Right lobe of liver (tissue), 6 donors: Measurements from ENCODE around the gene DNTTIP2. TPM values are rescaled to one million over a fixed set of nuclear protein-coding genes. Genes with fewer than 3 reads are reported as not detected.
"Not testable (repeated sequence)": the region's sequence is repeated elsewhere in the genome, so short reads cannot be mapped to it uniquely, and the experiment has no call there.

Experiments used
- ATAC-seq, 4 donors: fragments of 200-7000 bp; cut with Tn5 transposase; one replicate each; pipeline ENCODE4 v1.9.1; 2020; ENCODE audit warnings: mild to moderate bottlenecking in 4 of 4, moderate library complexity in 4 of 4
- DNase-seq, 3 donors: peaks; one replicate each; pipeline ENCODE4 v3.0.0-alpha.2; 2020
- H3K27ac ChIP-seq, 3 donors: fragments of 200-600 bp; one replicate each; pipeline ENCODE4 v1.8.0; 2022
- H3K27me3 ChIP-seq, 2 donors: fragments of 200-600 bp; one replicate each; pipeline ENCODE4 v1.8.0; 2022
- H3K36me3 ChIP-seq, 4 donors: fragments of 200-600 bp; sonication (generic) in 1 of 4; one replicate each; pipeline versions ENCODE4 v1.5.1 to v1.8.0; 2017 to 2022; ENCODE audit warnings: control low read depth in 1 of 4
- H3K4me1 ChIP-seq, 4 donors: fragments of 200-600 bp; sonication (generic) in 1 of 4; one replicate each; pipeline versions ENCODE4 v1.5.1 to v1.8.0; 2017 to 2022; ENCODE audit warnings: control low read depth in 1 of 4
- H3K4me3 ChIP-seq, 3 donors: fragments of 200-600 bp; one replicate each; pipeline ENCODE4 v1.8.0; 2022
- H3K9me3 ChIP-seq, 4 donors: fragments of 200-600 bp; sonication (generic) in 1 of 4; one replicate each; pipeline versions ENCODE4 v1.5.1 to v1.8.0; 2017 to 2022; ENCODE audit warnings: control low read depth in 1 of 4
- POLR2A ChIP-seq: fragments of 450-650 bp; IDR thresholded peaks from one replicate; pipeline ENCODE4 v1.6.1; 2017; ENCODE audit warnings: antibody characterized with exemption, mild to moderate bottlenecking
- WGBS: methylation state at CpG from one replicate; pipeline ENCODE4 v1.1.6; 2018; ENCODE audit warnings: low coverage, low lambda C conversion rate; ENCODE audit not compliant: insufficient coverage; ENCODE audit errors: missing lambda C conversion rate; 5-methylcytosine and 5-hydroxymethylcytosine counted together
- intact Hi-C, 2 donors: fragments of 100-400 bp; cut with DNase I; formaldehyde crosslinking; loops; one replicate each; pipeline versions ENCODE4 v1.11.2 to v1.14.1; 2022
- total RNA-seq, 6 experiments: library from RNA; depleted of rRNA in 2 of 6; stranded (reverse); fragments of >200 nt in 2 of 6; fragmentation: NEBNext Ultra II Directional in 3 of 6; extraction: Animal tissue kit (Norgen Biotek cat#: 25700) in 3 of 6; gene quantifications; one replicate each; pipeline versions ENCODE4 v1.1.0 to v1.2.4, GENCODE V29; 2016 to 2023
- TF ChIP-seq, protein P1 (sequence below), 4 donors: fragments of 200-600 bp in 3 of 4; fragments of 450-650 bp in 1 of 4; IDR thresholded peaks; one replicate each; pipeline versions ENCODE4 v1.5.1 to v1.8.0; 2016 to 2022; ENCODE audit warnings: antibody characterized with exemption in 4 of 4, mild to moderate bottlenecking in 2 of 4
- donor health status: DM: no; HTN: yes; CAD: no.
- donor health status: DM: no; HTN: no; CAD: no.
- donor health status: DM: no; HTN: no; CAD: no.
- donor health status: DM: no; HTN: yes; CAD: no.
- donor health status: DM: no; HTN: yes; CAD: no.

Gene DNTTIP2
- total RNA-seq, 6 experiments from 2014 or later = 15.0 to 27.0 (median 22.2) TPM

- H3K27ac ChIP-seq = no peak overlapping the region
- no peak for TF ChIP-seq POLR2A
- TF ChIP-seq, protein P1, sequence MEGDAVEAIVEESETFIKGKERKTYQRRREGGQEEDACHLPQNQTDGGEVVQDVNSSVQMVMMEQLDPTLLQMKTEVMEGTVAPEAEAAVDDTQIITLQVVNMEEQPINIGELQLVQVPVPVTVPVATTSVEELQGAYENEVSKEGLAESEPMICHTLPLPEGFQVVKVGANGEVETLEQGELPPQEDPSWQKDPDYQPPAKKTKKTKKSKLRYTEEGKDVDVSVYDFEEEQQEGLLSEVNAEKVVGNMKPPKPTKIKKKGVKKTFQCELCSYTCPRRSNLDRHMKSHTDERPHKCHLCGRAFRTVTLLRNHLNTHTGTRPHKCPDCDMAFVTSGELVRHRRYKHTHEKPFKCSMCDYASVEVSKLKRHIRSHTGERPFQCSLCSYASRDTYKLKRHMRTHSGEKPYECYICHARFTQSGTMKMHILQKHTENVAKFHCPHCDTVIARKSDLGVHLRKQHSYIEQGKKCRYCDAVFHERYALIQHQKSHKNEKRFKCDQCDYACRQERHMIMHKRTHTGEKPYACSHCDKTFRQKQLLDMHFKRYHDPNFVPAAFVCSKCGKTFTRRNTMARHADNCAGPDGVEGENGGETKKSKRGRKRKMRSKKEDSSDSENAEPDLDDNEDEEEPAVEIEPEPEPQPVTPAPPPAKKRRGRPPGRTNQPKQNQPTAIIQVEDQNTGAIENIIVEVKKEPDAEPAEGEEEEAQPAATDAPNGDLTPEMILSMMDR (IDR thresholded peaks at IDR 0.05) = no peak
- ATAC-seq = no peak
- no peaks in the 10 kb centered on the region for H3K27me3 ChIP-seq
- intact Hi-C loops = no loop called here
- H3K9me3 ChIP-seq = no peaks in the 10 kb centered on the region
- H3K36me3 ChIP-seq = no peaks in the 10 kb centered on the region
- no peak for DNase-seq
- WGBS = 57% methylated on average over 1 of the region's 4 CpGs
- peaks cover 0 to 6% (median 0%) of the 10 kb centered on the region in 4 donors for H3K4me1 ChIP-seq
- H3K4me3 ChIP-seq = no peak overlapping the region
Measured at GRCh38 chr1:93840956-93841482, 38.0 kb downstream of the DNTTIP2 start.

- TF ChIP-seq, protein P1 (IDR thresholded peaks at IDR 0.05) = no peak
- TF ChIP-seq POLR2A = no peak
- Histone ChIP-seq H3K27me3 (no peaks in the 10 kb centered on the region), H3K4me1 (no peaks in the 10 kb centered on the region), H3K36me3 (no peaks in the 10 kb centered on the region), H3K27ac (no peak overlapping the region), H3K9me3 (no peaks in the 10 kb centered on the region), H3K4me3 (no peak overlapping the region)
- intact Hi-C loops = no loop called here
- DNase-seq = no peak
- WGBS = 75% methylated on average over 2 of the region's 2 CpGs
- no peak for ATAC-seq
Measured at GRCh38 chr1:93839753-93840152, 39.3 kb downstream of the DNTTIP2 start.

DNA sequence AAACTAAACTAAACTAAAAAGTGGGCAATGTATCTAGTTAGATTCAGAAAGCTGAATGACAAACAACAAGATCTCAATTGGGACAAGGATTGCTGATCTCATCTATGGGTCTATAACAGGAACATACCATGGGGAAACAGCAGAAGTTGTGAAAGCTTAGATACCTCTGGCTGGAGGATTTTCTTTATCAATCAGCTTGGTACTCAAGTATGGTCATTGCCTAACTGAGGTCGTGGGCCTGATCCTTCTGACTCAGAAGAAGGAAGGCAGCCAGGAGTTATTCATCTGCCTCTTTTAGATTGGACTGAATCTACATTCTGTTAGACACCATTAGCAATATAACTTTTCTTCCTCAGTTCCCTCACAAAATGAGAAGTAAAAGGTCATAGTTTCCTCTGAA lies 39.7 kb downstream of the DNTTIP2 start:
- DNase-seq (no peak), ATAC-seq (peak in 1 of 4 donors; percentile 23)
- H3K27ac ChIP-seq = no peak overlapping the region
- 33% methylated on average over 1 of the region's 1 CpG for WGBS
- no peaks in the 10 kb centered on the region for H3K4me1 ChIP-seq
- no peak for TF ChIP-seq POLR2A
- TF ChIP-seq, protein P1 (IDR thresholded peaks at IDR 0.05) = no peak
- H3K9me3 ChIP-seq = no peaks in the 10 kb centered on the region
- no peaks in the 10 kb centered on the region for H3K36me3 ChIP-seq
- H3K27me3 ChIP-seq = no peaks in the 10 kb centered on the region
- H3K4me3 ChIP-seq = no peak overlapping the region
- intact Hi-C loops = no loop called here

- Histone ChIP-seq H3K4me3 (no peak overlapping the region), H3K27me3 (no peaks in the 10 kb centered on the region), H3K4me1 (no peaks in the 10 kb centered on the region), H3K27ac (no peak overlapping the region), H3K9me3 (peaks cover 0 to 8% (median 0%) of the 10 kb centered on the region in 4 donors), H3K36me3 (no peaks in the 10 kb centered on the region)
- TF ChIP-seq, protein P1 (IDR thresholded peaks at IDR 0.05) = no peak
- TF ChIP-seq POLR2A = no peak
- intact Hi-C loops = no loop called here
- WGBS = 79% methylated on average over 3 of the region's 3 CpGs
- DNase-seq = no peak
- no peak for ATAC-seq
Measured at GRCh38 chr1:93837961-93838360, 41.0 kb downstream of the DNTTIP2 start.

DNA sequence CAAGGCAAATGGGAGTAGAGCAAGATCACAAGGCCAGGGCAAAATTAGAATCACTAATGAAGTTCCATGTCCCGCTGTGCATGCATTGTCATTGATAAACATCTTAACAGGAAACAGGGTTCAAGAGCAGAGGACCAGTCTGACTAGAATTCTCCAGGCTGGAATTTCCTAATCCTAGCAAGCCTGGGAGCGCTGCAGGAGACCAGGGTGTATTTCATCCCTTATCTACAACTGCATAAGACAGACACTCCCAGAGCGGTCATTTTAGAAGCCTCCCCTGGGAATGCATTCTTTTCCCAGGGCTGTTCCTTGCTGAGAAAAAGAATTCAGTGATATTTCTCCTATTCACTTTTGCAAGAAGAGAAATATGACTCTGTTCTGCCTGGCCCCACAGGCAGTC lies 45.7 kb downstream of the DNTTIP2 start:
- H3K36me3 ChIP-seq, ATAC-seq, intact Hi-C loops, H3K9me3 ChIP-seq, H3K27ac ChIP-seq, H3K4me3 ChIP-seq, H3K4me1 ChIP-seq, DNase-seq, H3K27me3 ChIP-seq: not testable (repeated sequence)
- 100% methylated on average over 2 of the region's 3 CpGs for WGBS
